IMR-90 (cell line): ENCODE data around the gene MRPL38. TPM values are rescaled to one million over a fixed set of nuclear protein-coding genes. Genes with fewer than 3 reads are reported as not detected.
"Not testable (repeated sequence)": the region's sequence is repeated elsewhere in the genome, so short reads cannot be mapped to it uniquely, and the experiment has no call there.

Experiments
- ATAC-seq: fragments of 200-7000 bp; cut with Tn5 transposase; 2 replicates; pipeline ENCODE4 v1.9.1; 2020; ENCODE audit warnings: low read depth, mild to moderate bottlenecking, moderate library complexity
- BruUV-seq: library from RNA; stranded (reverse); fragments of 400-500 nt; replicated peaks from 2 replicates; lab custom pipeline; 2021; lab: Mats Ljungman, UMichigan
- CTCF ChIA-PET: fragments of 300-600 bp; formaldehyde crosslinking; extraction: SDS; loops from one replicate; lab custom pipeline; 2021; ENCODE audit warnings: antibody characterized with exemption; lab: Yijun Ruan, JAX
- POLR2A ChIA-PET: fragments of 300-600 bp; sonication (Branson Sonifier 250); formaldehyde crosslinking; loops from one replicate; lab custom pipeline; 2022; ENCODE audit warnings: antibody characterized with exemption; ENCODE audit not compliant: unreplicated experiment; lab: Charles Lee
- DNase-seq: peaks from one replicate; pipeline ENCODE4 v3.0.0; 2013
- H2AFZ ChIP-seq: replicated peaks from 2 replicates; pipeline ENCODE3; 2013; ENCODE audit warnings: low read length, mild to moderate bottlenecking; ENCODE audit not compliant: poor library complexity
- H2AK5ac ChIP-seq: 2 replicates; pipeline ENCODE4 v1.6.1; 2013; ENCODE audit warnings: low read depth, low read length, inconsistent platforms
- H2AK9ac ChIP-seq: replicated peaks from 2 replicates; pipeline ENCODE3; 2013; ENCODE audit warnings: mild to moderate bottlenecking, low read depth, low read length, moderate library complexity; ENCODE audit not compliant: poor library complexity
- H2BK120ac ChIP-seq: 2 replicates; pipeline ENCODE4 v1.6.1; 2013; ENCODE audit warnings: low read depth, low read length, inconsistent platforms
- H2BK15ac ChIP-seq: 3 replicates; pipeline ENCODE4 v1.6.1; 2013; ENCODE audit warnings: low read depth, low read length, inconsistent platforms
- H2BK20ac ChIP-seq: 2 replicates; pipeline ENCODE4 v1.6.1; 2013; ENCODE audit warnings: low read depth, mild to moderate bottlenecking, inconsistent platforms, low read length, moderate library complexity
- H2BK5ac ChIP-seq: 2 replicates; pipeline ENCODE4 v1.6.1; 2013; ENCODE audit warnings: mild to moderate bottlenecking, low read depth, low read length, inconsistent platforms; ENCODE audit not compliant: poor library complexity, severe bottlenecking
- H3K14ac ChIP-seq: replicated peaks from 2 replicates; pipeline ENCODE4 v1.6.1; 2013; ENCODE audit warnings: low read depth, low read length, inconsistent platforms
- H3K18ac ChIP-seq: 2 replicates; pipeline ENCODE4 v1.6.1; 2013; ENCODE audit warnings: low read depth, low read length, control low read depth
- H3K23ac ChIP-seq: 2 replicates; pipeline ENCODE4 v1.6.1; 2013; ENCODE audit warnings: low read depth, low read length, inconsistent platforms
- H3K27ac ChIP-seq: 2 replicates; pipeline ENCODE4 v1.5.1; 2013; ENCODE audit warnings: mild to moderate bottlenecking, control low read depth, low read length; ENCODE audit not compliant: insufficient read depth
- H3K27me3 ChIP-seq: 2 replicates; pipeline ENCODE4 v1.6.1; 2013; ENCODE audit warnings: low read length; ENCODE audit not compliant: control insufficient read depth, insufficient read depth
- H3K36me3 ChIP-seq: 2 replicates; pipeline ENCODE4 v1.6.1; 2013; ENCODE audit warnings: low read length, mixed read lengths; ENCODE audit not compliant: control insufficient read depth, insufficient read depth
- H3K4ac ChIP-seq: 2 replicates; pipeline ENCODE4 v1.6.1; 2013; ENCODE audit warnings: low read depth, low read length, inconsistent platforms
- H3K4me1 ChIP-seq: 2 replicates; pipeline ENCODE4 v1.6.1; 2013; ENCODE audit warnings: low read length, mixed read lengths; ENCODE audit not compliant: control insufficient read depth, insufficient read depth
- H3K4me2 ChIP-seq: 2 replicates; pipeline ENCODE4 v1.6.1; 2013; ENCODE audit warnings: low read depth, mild to moderate bottlenecking, control low read depth, low read length, moderate library complexity
- H3K4me3 ChIP-seq: 2 replicates; pipeline ENCODE4 v1.5.1; 2013; ENCODE audit warnings: low read depth, mild to moderate bottlenecking, control low read depth, low read length, moderate library complexity; ENCODE audit not compliant: insufficient read depth
- H3K56ac ChIP-seq: 2 replicates; pipeline ENCODE4 v1.6.1; 2013; ENCODE audit warnings: low read length, inconsistent platforms; ENCODE audit not compliant: insufficient read depth; ENCODE audit errors: extremely low read depth
- H3K79me1 ChIP-seq, 2 experiments: 2 replicates each; pipeline ENCODE4 v1.6.1; 2013; ENCODE audit warnings: low read length in 2 of 2, inconsistent platforms in 1 of 2, low read depth in 1 of 2
- H3K9ac ChIP-seq: 2 replicates; pipeline ENCODE4 v1.6.1; 2013; ENCODE audit warnings: low read depth, low read length, control low read depth
- H3K9me1 ChIP-seq: 2 replicates; pipeline ENCODE4 v1.6.1; 2013; ENCODE audit warnings: low read length, inconsistent platforms; ENCODE audit not compliant: insufficient read depth
- H3K9me3 ChIP-seq: 2 replicates; pipeline ENCODE4 v1.6.1; 2013; ENCODE audit warnings: low read length; ENCODE audit not compliant: control insufficient read depth, insufficient read depth
- H4K20me1 ChIP-seq: 2 replicates; pipeline ENCODE4 v1.6.1; 2013; ENCODE audit warnings: low read length, inconsistent platforms; ENCODE audit not compliant: insufficient read depth
- H4K5ac ChIP-seq: 2 replicates; pipeline ENCODE4 v1.6.1; 2013; ENCODE audit warnings: mild to moderate bottlenecking, low read depth, low read length, control low read depth
- H4K8ac ChIP-seq, 2 experiments: 2 replicates each; pipeline ENCODE4 v1.6.1; 2013; ENCODE audit warnings: low read depth in 2 of 2, low read length in 2 of 2, control low read depth in 1 of 2, inconsistent platforms in 1 of 2
- H4K91ac ChIP-seq: 2 replicates; pipeline ENCODE4 v1.6.1; 2013; ENCODE audit warnings: low read depth, low read length, inconsistent platforms; ENCODE audit not compliant: insufficient read depth
- WGBS, 2 experiments: methylation state at CpG; one replicate each; pipeline versions ENCODE4 v1.1.5 to v1.1.7; 2013; ENCODE audit warnings: missing lambda C conversion rate in 2 of 2; ENCODE audit not compliant: insufficient read length in 1 of 2; ENCODE audit errors: extremely low coverage in 2 of 2; 5-methylcytosine and 5-hydroxymethylcytosine counted together
- dilution Hi-C: fragments of 300-500 bp; cut with HindIII; formaldehyde crosslinking; loops from one replicate; pipeline ENCODE4 v1.14.3; 2018; ENCODE audit warnings: low sequenced_read_pairs; ENCODE audit not compliant: unreplicated experiment
- in situ Hi-C: fragments of 300-500 bp; cut with MboI; formaldehyde crosslinking; loops from 3 replicates; pipeline ENCODE4 v1.14.3; 2019; ENCODE audit warnings: low sequenced_read_pairs, inconsistent platforms, mixed read lengths
- intact Hi-C: fragments of 100-400 bp; cut with micrococcal nuclease; formaldehyde crosslinking; loops from 2 replicates; pipeline ENCODE4 v1.10.0; 2022
- polyA plus RNA-seq, 3 experiments: library from polyadenylated mRNA; depleted of rRNA; stranded (reverse); fragments of >200 nt; gene quantifications; 2 replicates each; pipeline ENCODE4 v1.2.3, GENCODE V29; 2012; ENCODE audit warnings: low replicate concordance in 1 of 3
- total RNA-seq: library from RNA; depleted of rRNA; stranded (reverse); fragments of >200 nt; gene quantifications from 2 replicates; pipeline ENCODE4 v1.2.3, GENCODE V29; 2012

The MRPL38 gene
- total and polyA plus RNA-seq, 2 of the 4 experiments (the other 2 are of a cell fraction), result 13.3 to 42.5 TPM

- Histone ChIP-seq H3K4me1 (peaks cover 20% of the 10 kb centered on the region), H3K9me1 (peaks cover 13% of the 10 kb centered on the region; the same call in 1 of the 2 replicates), H4K91ac (0 out of 2 replicates have a peak overlapping the region, but pooled peaks have one; percentile 1), H4K8ac (peak overlapping the region in 1 of 2 experiments; percentile 13; a peak in 1 of 4 replicates), H2AK5ac (peak overlapping the region; percentile 20; the same call in 1 of the 2 replicates), H2BK20ac (peak overlapping the region; percentile 34; the same call in 1 of the 2 replicates), H3K23ac (0 out of 2 replicates have a peak overlapping the region, but pooled peaks have one; percentile 15), H2BK120ac (peak overlapping the region; percentile 2; the same call in 1 of the 2 replicates), H3K4ac (peak overlapping the region; percentile 78), H3K14ac (peak overlapping the region; percentile 64; the same call in 1 of the 2 replicates)
- H3K18ac ChIP-seq, H3K4me2 ChIP-seq, H2AFZ ChIP-seq, H3K27ac ChIP-seq, H2AK9ac ChIP-seq, BruUV-seq, H3K9ac ChIP-seq, H3K79me1 ChIP-seq, H3K56ac ChIP-seq, H3K9me3 ChIP-seq, H4K5ac ChIP-seq, ATAC-seq, H2BK5ac ChIP-seq, intact Hi-C loops, CTCF ChIA-PET, H4K20me1 ChIP-seq, in situ Hi-C loops, H3K4me3 ChIP-seq, DNase-seq, dilution Hi-C loops, H3K27me3 ChIP-seq, H3K36me3 ChIP-seq, H2BK15ac ChIP-seq: not testable (repeated sequence)
- WGBS, 2 experiments, result 54% methylated on average over 5 of the region's 17 CpGs; no CpG with 5 or more reads in 1 of the 2 experiments
- POLR2A ChIA-PET, result interaction anchor here (1.0 kb wide), 1 partner anchor 89 kb away, joined by 13 read pairs; no protein-coding TSS in a partner anchor
These were observed 39.1 kb downstream of the MRPL38 start for GRCh38 chr17:75865404-75866188.

GRCh38 chr17:75864887-75865286, 39.8 kb downstream of the MRPL38 start:
- peak overlapping the region; percentile 64; the same call in 1 of the 2 replicates for H3K14ac ChIP-seq
- H3K9me1 ChIP-seq, result 0 out of 2 replicates have a peak, but pooled peaks cover 12% of the 10 kb centered on the region
- peak overlapping the region; percentile 36 for H2AK5ac ChIP-seq
- intact Hi-C loops, H4K20me1 ChIP-seq, H3K18ac ChIP-seq, DNase-seq, H2BK15ac ChIP-seq, H3K9ac ChIP-seq, ATAC-seq, H3K4me2 ChIP-seq, H4K91ac ChIP-seq, H3K27me3 ChIP-seq, H4K5ac ChIP-seq, H3K56ac ChIP-seq, H3K4me3 ChIP-seq, H3K79me1 ChIP-seq, in situ Hi-C loops, H3K9me3 ChIP-seq, H3K36me3 ChIP-seq, H2BK5ac ChIP-seq, dilution Hi-C loops, BruUV-seq: not testable (repeated sequence)
- H3K23ac ChIP-seq, result 0 out of 2 replicates have a peak overlapping the region, but pooled peaks have one; percentile 15
- H2BK120ac ChIP-seq, result peak overlapping the region; percentile 33; the same call in 1 of the 2 replicates
- peak overlapping the region; percentile 47; the same call in 1 of the 2 replicates for H2BK20ac ChIP-seq
- CTCF ChIA-PET, result interaction anchor here (0.6 kb wide), 1 partner anchor 61 kb away, joined by 5 read pairs; no protein-coding TSS in a partner anchor
- H2AFZ ChIP-seq, result peak overlapping the region; percentile 14
- peak overlapping the region in 1 of 2 experiments; percentile 17; a peak in 2 of 4 replicates for H4K8ac ChIP-seq
- peak overlapping the region; percentile 39; the same call in 1 of the 2 replicates for H3K27ac ChIP-seq
- WGBS, 2 experiments, result 100% methylated on average over 2 of the region's 4 CpGs; no CpG with 5 or more reads in 1 of the 2 experiments
- POLR2A ChIA-PET, result interaction anchor here (0.6 to 1.0 kb wide), 3 partner anchors 10 to 88 kb away, joined by 3 to 13 read pairs (median 3); partner anchors contain the start of gene WBP2
- peak overlapping the region; percentile 2 for H2AK9ac ChIP-seq
- H3K4me1 ChIP-seq, result peaks cover 16% of the 10 kb centered on the region
- peak overlapping the region; percentile 78 for H3K4ac ChIP-seq
